Measurements from ENCODE around the gene LCN15. TPM values are rescaled to one million over a fixed set of nuclear protein-coding genes. Genes with fewer than 3 reads are reported as not detected.
"Not testable (repeated sequence)": the region's sequence is repeated elsewhere in the genome, so short reads cannot be mapped to it uniquely, and the experiment has no call there.

The LCN15 gene
- total RNA-seq: not detected in 2 replicates

- Mint-ChIP-seq H3K9me3 (no peaks in the 10 kb centered on the region), H3K4me1 (ENCODE audit: low read depth) (peaks cover 9% of the 10 kb centered on the region), H3K36me3 (ENCODE audit: low read depth) (no peaks in the 10 kb centered on the region), H3K4me3 (ENCODE audit: low read depth) (no peak within 1 kb of the TSS), H3K27ac (no peak within 1 kb of the TSS), H3K27me3 (ENCODE audit: low read depth) (no peaks in the 10 kb centered on the region)
- intact Hi-C loops (cut with micrococcal nuclease): no loop called here
- DNase-seq (ENCODE audit: low spot score): no peak
These were observed at the start of gene LCN15 for GRCh38 chr9:136764301-136764891. TSS of gene LCN15 (minus strand) at chr9:136764518. CDS start at chr9:136764488, 30 bp downstream.

GRCh38 chr9:136808806-136809158, 44.5 kb upstream of the LCN15 start:
- DNase-seq (ENCODE audit: low spot score): no peak
- peaks cover 34% of the 10 kb centered on the region for H3K4me1 Mint-ChIP-seq (ENCODE audit: low read depth)
- H3K27ac Mint-ChIP-seq: peak overlapping the region; percentile 65
- no peaks in the 10 kb centered on the region for H3K9me3 Mint-ChIP-seq
- H3K36me3 Mint-ChIP-seq (ENCODE audit: low read depth): peaks cover 38% of the 10 kb centered on the region
- intact Hi-C loops (cut with micrococcal nuclease): loop anchor here (5.0 kb wide), 1 partner anchor 39 kb away; the partner anchor contains the start of gene PHPT1
- H3K4me3 Mint-ChIP-seq (ENCODE audit: low read depth): peak overlapping the region; percentile 82
- H3K27me3 Mint-ChIP-seq (ENCODE audit: low read depth): no peaks in the 10 kb centered on the region

GRCh38 chr9:136808075-136808805, 43.9 kb upstream of the LCN15 start:
- H3K4me1 Mint-ChIP-seq (ENCODE audit: low read depth): peaks cover 33% of the 10 kb centered on the region
- intact Hi-C loops (cut with micrococcal nuclease): loop anchor here (5.0 kb wide), 1 partner anchor 39 kb away; the partner anchor contains the start of gene PHPT1
- H3K4me3 Mint-ChIP-seq (ENCODE audit: low read depth): peak overlapping the region; percentile 82
- no peaks in the 10 kb centered on the region for H3K9me3 Mint-ChIP-seq
- DNase-seq (ENCODE audit: low spot score): peak; percentile 38
- H3K27me3 Mint-ChIP-seq (ENCODE audit: low read depth): no peaks in the 10 kb centered on the region
- peaks cover 32% of the 10 kb centered on the region for H3K36me3 Mint-ChIP-seq (ENCODE audit: low read depth)
- H3K27ac Mint-ChIP-seq: peak overlapping the region; percentile 65

GRCh38 chr9:136807281-136808074, 43.2 kb upstream of the LCN15 start, which contains the start of gene RABL6:
TSS of gene RABL6 (plus strand) at chr9:136807948. CDS start at chr9:136808197, 249 bp downstream.
- intact Hi-C loops (cut with micrococcal nuclease): loop anchor here (5.0 kb wide), 1 partner anchor 40 kb away; the partner anchor contains the start of gene PHPT1
- Mint-ChIP-seq H3K4me3 (ENCODE audit: low read depth) (peak within 1 kb of the TSS; percentile 85), H3K9me3 (no peaks in the 10 kb centered on the region), H3K36me3 (ENCODE audit: low read depth) (peaks cover 25% of the 10 kb centered on the region), H3K4me1 (ENCODE audit: low read depth) (peaks cover 25% of the 10 kb centered on the region), H3K27ac (peak within 1 kb of the TSS; percentile 77), H3K27me3 (ENCODE audit: low read depth) (no peaks in the 10 kb centered on the region)
- peak; percentile 84 for DNase-seq (ENCODE audit: low spot score)

GRCh38 chr9:136806631-136807201, 42.4 kb upstream of the LCN15 start:
- Mint-ChIP-seq H3K4me1 (ENCODE audit: low read depth) (peaks cover 22% of the 10 kb centered on the region), H3K36me3 (ENCODE audit: low read depth) (peaks cover 25% of the 10 kb centered on the region), H3K27me3 (ENCODE audit: low read depth) (peaks cover 5% of the 10 kb centered on the region), H3K9me3 (no peaks in the 10 kb centered on the region), H3K27ac (peak overlapping the region; percentile 66), H3K4me3 (ENCODE audit: low read depth) (peak overlapping the region; percentile 85)
- DNase-seq (ENCODE audit: low spot score): no peak
- intact Hi-C loops (cut with micrococcal nuclease): loop anchor here (5.0 kb wide), 1 partner anchor 41 kb away; the partner anchor contains the start of gene PHPT1

GRCh38 chr9:136806067-136806466, 41.7 kb upstream of the LCN15 start:
- intact Hi-C loops (cut with micrococcal nuclease): loop anchor here (5.0 kb wide), 1 partner anchor 41 kb away; the partner anchor contains the start of gene PHPT1
- no peak for DNase-seq (ENCODE audit: low spot score)
- H3K9me3 Mint-ChIP-seq: no peaks in the 10 kb centered on the region
- H3K27me3 Mint-ChIP-seq (ENCODE audit: low read depth): peaks cover 7% of the 10 kb centered on the region
- H3K27ac Mint-ChIP-seq: no peak overlapping the region
- H3K4me1 Mint-ChIP-seq (ENCODE audit: low read depth): peaks cover 21% of the 10 kb centered on the region
- peaks cover 23% of the 10 kb centered on the region for H3K36me3 Mint-ChIP-seq (ENCODE audit: low read depth)
- H3K4me3 Mint-ChIP-seq (ENCODE audit: low read depth): peak overlapping the region; percentile 85

- peaks cover 14% of the 10 kb centered on the region for H3K27me3 Mint-ChIP-seq (ENCODE audit: low read depth)
- H3K36me3 Mint-ChIP-seq (ENCODE audit: low read depth): peaks cover 20% of the 10 kb centered on the region
- peaks cover 23% of the 10 kb centered on the region for H3K4me1 Mint-ChIP-seq (ENCODE audit: low read depth)
- intact Hi-C loops (cut with micrococcal nuclease): loop anchor here (5.0 kb wide), 1 partner anchor 42 kb away; the partner anchor contains the start of gene PHPT1
- DNase-seq (ENCODE audit: low spot score): no peak
- no peaks in the 10 kb centered on the region for H3K9me3 Mint-ChIP-seq
- H3K4me3 Mint-ChIP-seq (ENCODE audit: low read depth): peak overlapping the region; percentile 2
- H3K27ac Mint-ChIP-seq: no peak overlapping the region
These were observed 41.0 kb upstream of the LCN15 start for GRCh38 chr9:136805207-136805740.

GRCh38 chr9:136804509-136805206, 40.3 kb upstream of the LCN15 start:
- no peak for DNase-seq (ENCODE audit: low spot score)
- Mint-ChIP-seq H3K36me3 (ENCODE audit: low read depth) (peaks cover 14% of the 10 kb centered on the region), H3K4me1 (ENCODE audit: low read depth) (peaks cover 19% of the 10 kb centered on the region), H3K9me3 (no peaks in the 10 kb centered on the region), H3K27me3 (ENCODE audit: low read depth) (peaks cover 16% of the 10 kb centered on the region), H3K27ac (no peak overlapping the region), H3K4me3 (ENCODE audit: low read depth) (no peak overlapping the region)
- intact Hi-C loops (cut with micrococcal nuclease): loop anchor here (5.0 kb wide), 1 partner anchor 43 kb away; the partner anchor contains the start of gene PHPT1

- DNase-seq (ENCODE audit: low spot score): no peak
- H3K36me3 Mint-ChIP-seq (ENCODE audit: low read depth): peaks cover 5% of the 10 kb centered on the region
- peaks cover 11% of the 10 kb centered on the region for H3K4me1 Mint-ChIP-seq (ENCODE audit: low read depth)
- peaks cover 16% of the 10 kb centered on the region for H3K27me3 Mint-ChIP-seq (ENCODE audit: low read depth)
- intact Hi-C loops (cut with micrococcal nuclease): no loop called here
- H3K4me3 Mint-ChIP-seq (ENCODE audit: low read depth): no peak overlapping the region
- no peaks in the 10 kb centered on the region for H3K9me3 Mint-ChIP-seq
- H3K27ac Mint-ChIP-seq: no peak overlapping the region
These were observed 39.5 kb upstream of the LCN15 start for GRCh38 chr9:136803551-136804508.

- peaks cover 16% of the 10 kb centered on the region for H3K27me3 Mint-ChIP-seq (ENCODE audit: low read depth)
- DNase-seq (ENCODE audit: low spot score); H3K36me3 Mint-ChIP-seq (ENCODE audit: low read depth); H3K4me3 Mint-ChIP-seq (ENCODE audit: low read depth); intact Hi-C loops (cut with micrococcal nuclease); H3K27ac Mint-ChIP-seq; H3K9me3 Mint-ChIP-seq: not testable (repeated sequence)
- peaks cover 11% of the 10 kb centered on the region for H3K4me1 Mint-ChIP-seq (ENCODE audit: low read depth)
These were observed 38.8 kb upstream of the LCN15 start for GRCh38 chr9:136803009-136803550.

GRCh38 chr9:136802321-136802720, 38.0 kb upstream of the LCN15 start:
- peaks cover 16% of the 10 kb centered on the region for H3K27me3 Mint-ChIP-seq (ENCODE audit: low read depth)
- no peak for DNase-seq (ENCODE audit: low spot score)
- intact Hi-C loops (cut with micrococcal nuclease): no loop called here
- H3K4me3 Mint-ChIP-seq (ENCODE audit: low read depth): no peak overlapping the region
- H3K27ac Mint-ChIP-seq: no peak overlapping the region
- peaks cover 11% of the 10 kb centered on the region for H3K4me1 Mint-ChIP-seq (ENCODE audit: low read depth)
- H3K9me3 Mint-ChIP-seq: no peaks in the 10 kb centered on the region
- peaks cover 4% of the 10 kb centered on the region for H3K36me3 Mint-ChIP-seq (ENCODE audit: low read depth)

Measured in activated T-helper 2 cell treated with anti-CD3 and anti-CD28 coated beads, Interferon-gamma antibody, Interleukin-2, Interleukin-4, amounts not matched to agents 10 μg/mL and 5 μg/mL and 100 μg/mL, durations not matched to agents 14 hours and 24 hours and 36 hours (primary cell).